Measurements from ENCODE around the gene GALK2.
"Not testable (repeated sequence)": the region's sequence is repeated elsewhere in the genome, so short reads cannot be mapped to it uniquely, and the experiment has no call there.

Gene GALK2

DNA sequence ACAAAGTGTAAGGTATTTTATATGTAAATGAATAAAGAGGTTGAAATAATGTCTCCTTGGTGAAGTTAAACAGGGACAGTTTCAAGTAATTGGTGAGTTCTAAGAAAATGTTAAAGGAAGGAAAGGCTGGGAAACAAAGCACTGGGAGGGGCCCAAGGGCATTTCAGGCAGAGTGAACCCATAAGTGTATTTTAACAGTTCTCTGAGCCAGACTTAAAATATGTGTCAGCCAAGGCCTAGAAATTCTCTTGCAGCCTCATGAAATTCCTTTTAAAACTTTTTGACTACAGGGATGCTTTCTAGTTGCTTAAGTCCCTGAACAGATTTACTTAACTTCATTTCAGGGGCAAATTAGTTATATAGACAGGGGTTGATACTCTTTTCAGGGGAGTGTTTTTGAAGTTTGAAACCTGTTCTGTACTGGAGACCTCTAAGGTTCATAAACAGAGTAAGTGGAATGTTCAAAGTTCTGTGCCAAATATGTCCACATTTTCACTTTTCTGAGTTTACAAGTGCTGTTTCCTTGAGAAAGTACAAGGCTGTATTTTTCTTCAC, 77.6 kb downstream of the GALK2 start:
- no peak overlapping the region for H3K4me3 ChIP-seq (ENCODE audit: low read length, poor library complexity, severe bottlenecking)
- no peaks in the 10 kb centered on the region for H3K9me2 ChIP-seq (replicated peaks; ENCODE audit: low read depth, low read length)
- no peaks in the 10 kb centered on the region for H3K79me2 ChIP-seq (ENCODE audit: insufficient read depth, low read length)
- H3F3A ChIP-seq (ENCODE audit: low read depth), result no peaks in the 10 kb centered on the region
- no peaks in the 10 kb centered on the region for H3K27me3 ChIP-seq (ENCODE audit: insufficient read depth, low read length, poor library complexity, severe bottlenecking)
- no peaks in the 10 kb centered on the region for H4K20me1 ChIP-seq (ENCODE audit: insufficient read depth, low read length, poor library complexity, severe bottlenecking)
- no peak overlapping the region for H3K4me2 ChIP-seq (ENCODE audit: low read depth, low read length, poor library complexity, severe bottlenecking)
- H3K9me3 ChIP-seq (ENCODE audit: insufficient read depth, low read depth, low read length), result no peaks in the 10 kb centered on the region
- peaks cover 5% of the 10 kb centered on the region; the same call in 1 of the 2 replicates for H3K36me3 ChIP-seq (ENCODE audit: insufficient read depth, low read length)
- H3K9ac ChIP-seq (ENCODE audit: low read depth, low read length, poor library complexity, severe bottlenecking), result no peak overlapping the region
- no peaks in the 10 kb centered on the region for H3K4me1 ChIP-seq (ENCODE audit: insufficient read depth, low read length, poor library complexity, severe bottlenecking)
- no peak overlapping the region for H2AFZ ChIP-seq (ENCODE audit: low read length)
- no peak for TF ChIP-seq EZH2phosphoT487 (IDR thresholded peaks at IDR 0.05; ENCODE audit: borderline replicate concordance)
- TF ChIP-seq, protein P1, sequence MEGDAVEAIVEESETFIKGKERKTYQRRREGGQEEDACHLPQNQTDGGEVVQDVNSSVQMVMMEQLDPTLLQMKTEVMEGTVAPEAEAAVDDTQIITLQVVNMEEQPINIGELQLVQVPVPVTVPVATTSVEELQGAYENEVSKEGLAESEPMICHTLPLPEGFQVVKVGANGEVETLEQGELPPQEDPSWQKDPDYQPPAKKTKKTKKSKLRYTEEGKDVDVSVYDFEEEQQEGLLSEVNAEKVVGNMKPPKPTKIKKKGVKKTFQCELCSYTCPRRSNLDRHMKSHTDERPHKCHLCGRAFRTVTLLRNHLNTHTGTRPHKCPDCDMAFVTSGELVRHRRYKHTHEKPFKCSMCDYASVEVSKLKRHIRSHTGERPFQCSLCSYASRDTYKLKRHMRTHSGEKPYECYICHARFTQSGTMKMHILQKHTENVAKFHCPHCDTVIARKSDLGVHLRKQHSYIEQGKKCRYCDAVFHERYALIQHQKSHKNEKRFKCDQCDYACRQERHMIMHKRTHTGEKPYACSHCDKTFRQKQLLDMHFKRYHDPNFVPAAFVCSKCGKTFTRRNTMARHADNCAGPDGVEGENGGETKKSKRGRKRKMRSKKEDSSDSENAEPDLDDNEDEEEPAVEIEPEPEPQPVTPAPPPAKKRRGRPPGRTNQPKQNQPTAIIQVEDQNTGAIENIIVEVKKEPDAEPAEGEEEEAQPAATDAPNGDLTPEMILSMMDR (conservative IDR thresholded peaks at IDR 0.05; ENCODE audit: low read length), result no peak

DNA sequence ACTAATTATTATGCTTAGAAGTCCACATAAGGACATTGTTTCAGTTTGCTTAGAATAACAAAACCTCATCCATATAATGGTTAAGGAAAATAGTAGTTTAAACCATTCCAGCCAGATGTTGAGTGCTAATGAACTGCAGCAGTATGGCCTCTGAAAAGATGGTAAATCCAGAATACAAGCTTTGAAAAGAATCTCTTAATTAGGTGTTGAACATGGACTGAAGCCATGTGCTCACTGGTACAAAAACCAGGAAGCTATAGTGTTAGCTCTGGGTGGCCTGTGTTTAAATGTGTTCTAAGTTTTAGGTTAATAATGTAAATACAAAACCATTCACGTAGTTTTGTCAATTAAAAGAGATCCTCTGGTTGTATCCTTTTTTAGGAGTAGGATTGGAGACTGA, 78.2 kb downstream of the GALK2 start:
- H4K20me1 ChIP-seq (ENCODE audit: insufficient read depth, low read length, poor library complexity, severe bottlenecking), result no peaks in the 10 kb centered on the region
- no peaks in the 10 kb centered on the region for H3K9me3 ChIP-seq (ENCODE audit: insufficient read depth, low read depth, low read length)
- H3K36me3 ChIP-seq (ENCODE audit: insufficient read depth, low read length), result no peaks in the 10 kb centered on the region
- H3K9ac ChIP-seq (ENCODE audit: low read depth, low read length, poor library complexity, severe bottlenecking), result no peak overlapping the region
- no peak overlapping the region for H2AFZ ChIP-seq (ENCODE audit: low read length)
- H3K4me3 ChIP-seq (ENCODE audit: low read length, poor library complexity, severe bottlenecking), result no peak overlapping the region
- no peaks in the 10 kb centered on the region for H3K4me1 ChIP-seq (ENCODE audit: insufficient read depth, low read length, poor library complexity, severe bottlenecking)
- no peaks in the 10 kb centered on the region for H3K79me2 ChIP-seq (ENCODE audit: insufficient read depth, low read length)
- TF ChIP-seq, protein P1 (conservative IDR thresholded peaks at IDR 0.05; ENCODE audit: low read length), result no peak
- TF ChIP-seq EZH2phosphoT487 (IDR thresholded peaks at IDR 0.05; ENCODE audit: borderline replicate concordance), result no peak
- no peaks in the 10 kb centered on the region for H3K27me3 ChIP-seq (ENCODE audit: insufficient read depth, low read length, poor library complexity, severe bottlenecking)
- no peaks in the 10 kb centered on the region for H3K9me2 ChIP-seq (replicated peaks; ENCODE audit: low read depth, low read length)
- no peaks in the 10 kb centered on the region for H3F3A ChIP-seq (ENCODE audit: low read depth)
- H3K4me2 ChIP-seq (ENCODE audit: low read depth, low read length, poor library complexity, severe bottlenecking), result no peak overlapping the region

DNA sequence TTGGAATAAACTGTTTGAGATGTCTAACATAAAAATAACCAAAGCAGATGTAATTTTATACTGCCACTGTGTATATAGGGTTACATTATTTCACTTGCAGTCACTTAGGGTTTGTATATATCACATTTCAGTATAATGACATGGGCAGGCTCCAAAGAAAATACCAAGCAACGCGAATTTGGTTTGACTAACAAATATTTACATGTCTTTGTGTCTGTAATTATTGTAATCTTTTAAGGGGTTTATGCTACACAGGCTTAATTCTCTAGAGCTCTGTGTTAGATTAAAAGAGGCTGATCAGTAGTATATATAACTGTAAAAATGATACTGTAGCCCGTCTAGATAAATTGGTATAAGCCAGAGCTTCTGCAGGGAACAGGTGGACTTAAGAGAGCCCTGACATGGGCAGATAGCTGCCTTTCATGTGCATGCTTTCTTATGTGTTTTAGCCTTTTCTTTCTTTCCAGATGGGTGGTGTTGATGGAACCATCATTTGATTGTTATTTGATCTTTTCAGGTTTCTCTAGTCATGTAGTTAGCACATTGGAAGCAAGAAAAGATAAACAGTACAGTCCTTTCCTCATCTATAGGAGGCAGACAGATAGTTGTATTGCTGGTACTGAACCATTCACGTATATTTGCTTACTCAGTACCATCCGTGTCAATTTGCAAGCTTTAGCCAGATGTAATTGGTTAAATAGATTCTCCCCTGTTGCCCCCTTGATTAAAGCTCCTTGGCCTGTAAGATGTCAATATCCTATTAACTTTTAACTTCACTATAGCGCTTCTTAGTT, 86.1 kb downstream of the GALK2 start:
- H3K4me3 ChIP-seq (ENCODE audit: low read length, poor library complexity, severe bottlenecking), result no peak overlapping the region
- H3K36me3 ChIP-seq (ENCODE audit: insufficient read depth, low read length), result no peaks in the 10 kb centered on the region
- no peaks in the 10 kb centered on the region for H3F3A ChIP-seq (ENCODE audit: low read depth)
- no peak overlapping the region for H2AFZ ChIP-seq (ENCODE audit: low read length)
- H4K20me1 ChIP-seq (ENCODE audit: insufficient read depth, low read length, poor library complexity, severe bottlenecking), result no peaks in the 10 kb centered on the region
- H3K4me1 ChIP-seq (ENCODE audit: insufficient read depth, low read length, poor library complexity, severe bottlenecking), result no peaks in the 10 kb centered on the region
- H3K27me3 ChIP-seq (ENCODE audit: insufficient read depth, low read length, poor library complexity, severe bottlenecking), result no peaks in the 10 kb centered on the region
- H3K9me3 ChIP-seq (ENCODE audit: insufficient read depth, low read depth, low read length), result no peaks in the 10 kb centered on the region
- TF ChIP-seq, protein P1 (conservative IDR thresholded peaks at IDR 0.05; ENCODE audit: low read length), result no peak
- H3K9ac ChIP-seq (ENCODE audit: low read depth, low read length, poor library complexity, severe bottlenecking), result no peak overlapping the region
- H3K79me2 ChIP-seq (ENCODE audit: insufficient read depth, low read length), result no peaks in the 10 kb centered on the region
- no peaks in the 10 kb centered on the region for H3K9me2 ChIP-seq (replicated peaks; ENCODE audit: low read depth, low read length)
- H3K4me2 ChIP-seq (ENCODE audit: low read depth, low read length, poor library complexity, severe bottlenecking), result no peak overlapping the region

DNA sequence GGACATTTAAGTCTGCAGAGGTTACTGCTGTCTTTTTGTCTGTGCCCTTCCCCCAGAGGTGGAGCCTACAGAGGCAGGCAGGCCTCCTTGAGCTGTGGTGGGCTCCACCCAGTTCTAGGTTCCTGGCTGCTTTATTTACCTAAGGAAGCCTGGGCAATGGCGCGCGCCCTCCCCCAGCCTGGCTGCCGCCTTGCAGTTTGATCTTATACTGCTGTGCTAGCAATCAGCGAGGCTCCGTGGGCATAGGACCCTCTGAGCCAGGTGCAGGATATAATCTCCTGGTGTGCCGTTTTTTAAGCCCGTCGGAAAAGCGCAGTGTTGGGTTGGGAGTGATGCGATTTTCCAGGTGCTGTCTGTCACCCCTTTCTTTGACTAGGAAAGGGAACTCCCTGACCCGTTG, 95.1 kb downstream of the GALK2 start:
- not testable (repeated sequence) for H4K20me1 ChIP-seq (ENCODE audit: insufficient read depth, low read length, poor library complexity, severe bottlenecking); H3K36me3 ChIP-seq (ENCODE audit: insufficient read depth, low read length); H3K4me1 ChIP-seq (ENCODE audit: insufficient read depth, low read length, poor library complexity, severe bottlenecking); H3K9me3 ChIP-seq (ENCODE audit: insufficient read depth, low read depth, low read length); H3K79me2 ChIP-seq (ENCODE audit: insufficient read depth, low read length); H3K9me2 ChIP-seq (replicated peaks; ENCODE audit: low read depth, low read length); H3K9ac ChIP-seq (ENCODE audit: low read depth, low read length, poor library complexity, severe bottlenecking); H3K4me2 ChIP-seq (ENCODE audit: low read depth, low read length, poor library complexity, severe bottlenecking); H3K4me3 ChIP-seq (ENCODE audit: low read length, poor library complexity, severe bottlenecking); H3K27me3 ChIP-seq (ENCODE audit: insufficient read depth, low read length, poor library complexity, severe bottlenecking); H2AFZ ChIP-seq (ENCODE audit: low read length); H3F3A ChIP-seq (ENCODE audit: low read depth)

Measured in Loucy (cell line).